Keratinocyte (primary cell): ENCODE data around the gene WRNIP1.

Experiments
- CTCF ChIP-seq, 3 experiments: IDR thresholded peaks in 1 of 3; conservative IDR thresholded peaks in 1 of 3; optimal IDR thresholded peaks in 1 of 3; 2 replicates in 2 of 3; 3 replicates in 1 of 3; pipeline versions ENCODE3 to v1.5.1; 2011; ENCODE audit warnings: low read length in 3 of 3, mild to moderate bottlenecking in 3 of 3, moderate library complexity in 2 of 3, control low read depth in 1 of 3, inconsistent platforms in 1 of 3; ENCODE audit not compliant: insufficient read depth in 2 of 3; ENCODE audit errors: extremely low read depth in 1 of 3
- EZH2 ChIP-seq: IDR thresholded peaks from one replicate; pipeline ENCODE4 v1.6.1; 2012; ENCODE audit warnings: inconsistent platforms, mild to moderate bottlenecking, low read length, moderate library complexity

- TF ChIP-seq CTCF (optimal IDR thresholded peaks at IDR 0.05 in 1 of 3, IDR thresholded peaks at IDR 0.05 in 1 of 3, conservative IDR thresholded peaks at IDR 0.05 in 1 of 3; ENCODE audit: extremely low read depth in 1 of 3, insufficient read depth in 2 of 3, low read length in 3 of 3) = no peak
- no peak for TF ChIP-seq EZH2
Observed at GRCh38 chr6:2773449-2773848, 8.3 kb downstream of the WRNIP1 start.
